Raji (cell line): ENCODE results near the gene REC8.
A peak's percentile ranks its signal among the peaks of the same experiment; 100 is the strongest.

Experiments used
- POLR2A ChIP-seq: IDR thresholded peaks from 2 replicates; pipeline ENCODE4 v1.6.1; 2011; ENCODE audit warnings: low read depth, low read length, control low read depth; ENCODE audit not compliant: insufficient read depth

Gene REC8

GRCh38 chr14:24135834-24136683 lies 35.8 kb upstream of the REC8 start, which contains the start of gene PSME1:
TSS of gene PSME1 (plus strand) at chr14:24136194. CDS start at chr14:24136263, 69 bp downstream.
- TF ChIP-seq POLR2A: peak; percentile 79

- peak; percentile 13; the same call in 1 of the 2 replicates for TF ChIP-seq POLR2A
Measured at GRCh38 chr14:24136684-24137528, 35.0 kb upstream of the REC8 start.

GRCh38 chr14:24137529-24138395 lies 34.1 kb upstream of the REC8 start:
- peak; percentile 23; the same call in 1 of the 2 replicates for TF ChIP-seq POLR2A

- no peak; the same call in none of the 2 replicates for TF ChIP-seq POLR2A
Measured at GRCh38 chr14:24138396-24139271, 33.2 kb upstream of the REC8 start.

- TF ChIP-seq POLR2A: peak; percentile 33; the same call in 1 of the 2 replicates
Measured at GRCh38 chr14:24139272-24139934, 32.5 kb upstream of the REC8 start.

GRCh38 chr14:24141097-24141880 lies 30.6 kb upstream of the REC8 start, which contains the start of gene EMC9:
TSS of gene EMC9 (minus strand) at chr14:24141591. CDS start at chr14:24141304, 287 bp downstream.
- TF ChIP-seq POLR2A: peak; percentile 92

GRCh38 chr14:24143511-24143910 lies 28.4 kb upstream of the REC8 start:
- no peak for TF ChIP-seq POLR2A

GRCh38 chr14:24144451-24144850 lies 27.4 kb upstream of the REC8 start:
- no peak for TF ChIP-seq POLR2A

- TF ChIP-seq POLR2A: no peak
Measured at GRCh38 chr14:24145219-24145618, 26.7 kb upstream of the REC8 start.

GRCh38 chr14:24145690-24146452 lies 26.0 kb upstream of the REC8 start:
- no peak for TF ChIP-seq POLR2A

GRCh38 chr14:24146453-24146977 lies 25.4 kb upstream of the REC8 start, which contains the start of gene PSME2:
TSS of gene PSME2 (minus strand) at chr14:24146610. CDS start at chr14:24146581, 29 bp downstream.
- TF ChIP-seq POLR2A: peak; percentile 74
